Stimulated activated CD8-positive, alpha-beta memory T cell treated with anti-CD3 and anti-CD28 coated beads, Interleukin-4, amount 100 ng/mL, for 1 hour (primary cell): ENCODE results near the gene IQSEC1.
A peak's percentile ranks its signal among the peaks of the same experiment; 100 is the strongest.

ENCODE experiments used
- DNase-seq, 2 donors: peaks; one replicate each; pipeline ENCODE4 v3.0.0-alpha.2; 2020; ENCODE audit warnings: low read depth in 2 of 2, low spot score in 1 of 2

IQSEC1 gene

GRCh38 chr3:12972043-12972442, 101.2 kb downstream of the IQSEC1 start:
- no peak for DNase-seq

GRCh38 chr3:12970684-12971083, 102.5 kb downstream of the IQSEC1 start:
- no peak for DNase-seq

- no peak for DNase-seq
These were observed 103.7 kb downstream of the IQSEC1 start for GRCh38 chr3:12969486-12969885.

GRCh38 chr3:12968541-12968940, 104.7 kb downstream of the IQSEC1 start:
- no peak for DNase-seq

- DNase-seq, result peak; percentile 66 to 81
These were observed 105.5 kb downstream of the IQSEC1 start for GRCh38 chr3:12967606-12968351.

- no peak for DNase-seq
These were observed 106.2 kb downstream of the IQSEC1 start for GRCh38 chr3:12966847-12967605.

- no peak for DNase-seq
These were observed 107.0 kb downstream of the IQSEC1 start for GRCh38 chr3:12965999-12966846.

- no peak for DNase-seq
These were observed 108.3 kb downstream of the IQSEC1 start for GRCh38 chr3:12964711-12965612.

GRCh38 chr3:12963922-12964701, 109.1 kb downstream of the IQSEC1 start:
- DNase-seq, result no peak

GRCh38 chr3:12963231-12963896, 109.9 kb downstream of the IQSEC1 start:
- DNase-seq, result no peak

GRCh38 chr3:12962292-12962691, 110.9 kb downstream of the IQSEC1 start:
- no peak for DNase-seq

- no peak for DNase-seq
These were observed 111.6 kb downstream of the IQSEC1 start for GRCh38 chr3:12961697-12962036.

GRCh38 chr3:12961007-12961696, 112.1 kb downstream of the IQSEC1 start:
- DNase-seq, result no peak

- no peak for DNase-seq
These were observed 112.7 kb downstream of the IQSEC1 start for GRCh38 chr3:12960497-12960896.

GRCh38 chr3:12959838-12960378, 113.3 kb downstream of the IQSEC1 start:
- no peak for DNase-seq

GRCh38 chr3:12959410-12959809, 113.8 kb downstream of the IQSEC1 start:
- DNase-seq, result no peak

- DNase-seq, result no peak
These were observed 115.1 kb downstream of the IQSEC1 start for GRCh38 chr3:12957824-12958792.
